HG02610 (cell line): ENCODE data around the gene CNTNAP4.

Source experiments
- ATAC-seq: cut with Tn5 transposase; IDR thresholded peaks from one replicate; pipeline ENCODE4 v1.9.1; 2021; ENCODE audit warnings: mild to moderate bottlenecking, moderate library complexity; ENCODE audit not compliant: unreplicated experiment

Gene CNTNAP4

DNA sequence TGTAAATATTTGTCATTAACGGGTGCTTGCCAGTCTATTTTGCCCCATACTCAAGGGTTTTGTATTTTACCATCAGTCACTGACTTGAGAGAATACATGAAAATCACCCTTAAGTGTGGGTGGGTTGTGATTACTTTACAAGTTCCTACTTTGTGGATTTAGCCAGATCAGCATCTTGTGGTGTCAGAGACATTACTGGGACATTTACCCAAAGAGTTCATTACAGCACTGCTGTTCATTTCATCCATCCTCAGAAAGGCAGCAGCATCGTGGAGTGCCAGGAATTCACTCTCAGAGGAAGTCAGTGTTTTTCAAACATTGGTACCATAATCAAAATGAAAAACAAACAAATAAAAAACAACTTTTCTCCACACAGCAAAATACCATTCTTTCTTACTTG, 110.8 kb downstream of the CNTNAP4 start:
- ATAC-seq, result no peak

GRCh38 chr16:76389126-76389525, 111.9 kb downstream of the CNTNAP4 start:
- ATAC-seq, result no peak

- no peak for ATAC-seq
Observed at GRCh38 chr16:76390476-76390875, 113.3 kb downstream of the CNTNAP4 start.

DNA sequence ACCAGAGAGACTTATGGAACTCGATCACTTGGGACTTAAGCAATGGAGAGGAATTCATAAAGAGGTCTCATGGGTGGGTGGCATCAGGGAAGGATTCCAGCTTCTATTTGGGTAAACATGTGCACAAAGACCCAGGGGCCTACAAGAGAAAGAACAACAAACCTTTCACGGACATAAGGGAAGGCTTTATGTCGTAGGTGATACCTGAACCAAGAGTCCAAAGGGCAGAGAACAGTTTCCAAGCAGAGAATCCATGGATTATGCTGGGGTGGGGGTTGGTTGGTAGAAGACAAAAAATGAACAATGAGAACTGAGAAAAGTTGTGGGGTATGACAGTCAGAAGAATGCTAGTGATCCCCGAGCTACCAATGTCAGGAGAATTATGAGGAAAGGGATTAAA, 119.8 kb downstream of the CNTNAP4 start:
- no peak for ATAC-seq

- ATAC-seq, result no peak
Observed at GRCh38 chr16:76409706-76410105, 132.5 kb downstream of the CNTNAP4 start.

- no peak for ATAC-seq
Observed at GRCh38 chr16:76421571-76421970, 144.4 kb downstream of the CNTNAP4 start.

DNA sequence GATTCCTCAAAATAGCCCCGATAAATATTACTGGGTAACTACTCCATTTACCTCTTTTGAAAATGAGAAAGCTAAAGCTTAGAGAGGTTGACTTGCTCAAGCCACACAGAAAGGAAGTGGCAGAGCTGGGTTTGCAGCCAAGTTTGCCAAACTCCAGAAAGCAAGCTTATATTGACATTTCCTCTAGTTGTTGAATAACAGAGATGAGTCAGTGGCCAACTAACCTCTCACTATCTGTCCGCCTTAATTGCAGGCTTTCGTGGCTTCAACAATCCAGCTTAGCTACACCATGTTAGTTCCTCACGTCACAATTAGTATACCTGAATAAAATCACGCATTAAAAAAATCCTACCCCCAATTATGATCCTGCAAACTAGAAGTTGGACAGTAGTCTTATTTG, 151.7 kb downstream of the CNTNAP4 start:
- ATAC-seq, result no peak

DNA sequence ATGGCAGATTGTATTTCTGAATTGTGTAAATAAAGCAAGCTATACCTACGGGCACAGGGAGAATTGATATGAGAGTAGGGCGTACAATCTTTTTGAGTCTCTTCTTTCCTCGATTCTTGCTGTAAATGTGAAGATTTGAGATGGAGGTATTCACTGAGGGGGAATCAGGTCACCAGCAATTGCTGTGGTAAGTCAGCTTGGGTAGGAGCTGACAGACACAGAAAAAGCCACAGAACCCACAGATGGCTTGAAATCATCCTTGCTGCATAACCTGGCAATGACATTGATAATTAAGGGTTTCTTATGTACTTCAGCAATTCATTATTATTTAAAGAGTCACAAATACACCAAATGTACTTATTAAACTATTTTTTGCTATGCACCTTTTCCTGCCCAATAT, 164.2 kb downstream of the CNTNAP4 start:
- ATAC-seq, result no peak

GRCh38 chr16:76441876-76442275, 164.7 kb downstream of the CNTNAP4 start:
- ATAC-seq, result no peak

GRCh38 chr16:76443973-76444372, 166.8 kb downstream of the CNTNAP4 start:
- ATAC-seq, result no peak

DNA sequence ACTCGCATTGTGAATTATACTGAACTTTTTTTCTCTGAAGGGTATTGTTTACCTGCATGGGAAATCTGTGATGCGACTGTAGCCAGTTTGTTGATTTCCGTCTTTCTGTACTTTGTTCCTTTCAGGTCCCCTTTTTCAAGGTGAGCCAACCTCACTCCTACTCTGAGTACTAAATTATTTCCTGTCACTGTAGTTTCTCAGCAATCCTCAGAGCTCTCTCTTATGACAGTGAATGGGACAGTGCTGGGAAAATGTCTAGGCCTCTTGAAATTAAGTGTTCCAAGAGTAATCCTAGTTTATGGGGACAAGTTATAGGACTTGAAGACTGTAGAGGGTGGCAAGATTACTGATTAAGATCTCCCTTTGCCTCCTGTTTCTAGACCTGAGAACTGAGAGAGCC, 167.6 kb downstream of the CNTNAP4 start:
- ATAC-seq, result no peak

DNA sequence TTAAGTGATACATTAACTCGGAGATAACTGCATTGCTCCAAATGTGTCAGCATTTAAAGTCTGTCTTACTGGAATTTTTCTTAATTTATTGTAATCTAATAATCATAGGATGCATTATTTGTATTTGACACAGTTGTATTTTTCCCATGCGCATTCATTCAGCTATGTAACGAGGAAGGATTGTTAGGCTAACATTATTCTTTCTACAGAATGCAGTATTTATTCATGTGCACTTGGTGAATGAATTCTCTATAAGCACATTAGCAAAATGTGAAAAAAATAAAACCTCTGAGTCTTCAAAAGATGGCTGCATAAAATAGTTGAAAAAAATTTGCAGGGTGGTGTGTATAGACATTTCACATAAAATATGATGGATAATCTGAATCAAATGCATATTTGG, 168.6 kb downstream of the CNTNAP4 start:
- ATAC-seq, result no peak

DNA sequence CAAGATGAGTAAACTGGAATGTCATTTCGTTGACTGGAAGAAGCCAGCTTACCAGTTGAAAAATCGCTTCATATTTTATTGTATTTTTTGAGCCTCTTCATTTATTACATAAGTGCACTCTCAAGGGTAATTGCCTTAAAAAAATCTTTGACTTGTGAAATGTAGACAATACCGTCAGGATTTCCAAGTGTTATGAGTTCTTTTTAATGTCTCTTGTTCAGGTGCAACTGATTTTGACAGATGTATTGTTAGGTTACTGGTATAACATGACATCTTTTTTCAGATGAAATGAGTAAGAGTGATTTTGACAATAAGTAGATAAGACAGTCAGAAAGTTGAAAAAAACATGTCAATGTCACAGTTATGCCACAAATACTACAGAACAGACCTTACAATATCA, 169.1 kb downstream of the CNTNAP4 start:
- no peak for ATAC-seq

DNA sequence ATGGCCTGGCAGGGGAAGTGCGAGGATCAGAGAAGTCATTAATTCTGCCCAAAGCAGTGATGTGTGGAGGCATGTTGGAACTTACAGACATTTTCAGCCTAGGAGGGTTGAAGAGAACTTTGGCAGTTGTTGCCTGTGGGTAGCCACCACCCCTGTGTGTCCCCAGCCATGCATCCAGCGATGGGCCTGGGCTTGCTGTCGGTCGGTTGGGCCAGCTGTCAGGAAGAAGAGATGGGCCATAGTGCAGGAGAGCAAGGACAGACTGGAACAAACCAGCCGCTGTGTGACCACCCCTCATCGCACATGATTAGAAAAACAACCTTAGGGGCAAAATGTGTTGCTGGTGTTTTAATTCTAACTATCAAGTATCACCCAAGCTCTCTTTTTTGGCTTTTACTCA, 173.7 kb downstream of the CNTNAP4 start:
- no peak for ATAC-seq

GRCh38 chr16:76455257-76455656, 178.1 kb downstream of the CNTNAP4 start:
- ATAC-seq, result no peak

DNA sequence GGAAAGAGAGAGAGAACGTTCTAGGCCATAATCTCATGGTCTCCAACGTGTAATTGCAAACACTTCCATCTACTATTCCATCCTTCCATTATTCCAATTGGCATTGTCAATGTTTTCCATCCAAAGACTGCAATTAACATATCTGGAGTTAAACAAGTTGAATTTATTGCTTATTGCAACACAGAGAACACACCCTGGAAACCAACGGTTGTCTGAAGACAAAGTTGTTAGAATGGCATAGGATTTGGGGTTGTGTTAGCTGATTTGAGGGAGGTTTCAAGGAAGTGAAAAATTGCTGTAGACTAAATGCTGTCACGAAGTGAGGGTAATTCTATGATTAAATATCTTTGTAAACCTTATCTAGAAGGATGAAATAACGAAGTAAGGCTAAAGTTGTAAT, 178.8 kb downstream of the CNTNAP4 start:
- ATAC-seq, result no peak

GRCh38 chr16:76459111-76459510, 181.9 kb downstream of the CNTNAP4 start:
- ATAC-seq, result no peak

GRCh38 chr16:76461836-76462235, 184.6 kb downstream of the CNTNAP4 start:
- no peak for ATAC-seq

DNA sequence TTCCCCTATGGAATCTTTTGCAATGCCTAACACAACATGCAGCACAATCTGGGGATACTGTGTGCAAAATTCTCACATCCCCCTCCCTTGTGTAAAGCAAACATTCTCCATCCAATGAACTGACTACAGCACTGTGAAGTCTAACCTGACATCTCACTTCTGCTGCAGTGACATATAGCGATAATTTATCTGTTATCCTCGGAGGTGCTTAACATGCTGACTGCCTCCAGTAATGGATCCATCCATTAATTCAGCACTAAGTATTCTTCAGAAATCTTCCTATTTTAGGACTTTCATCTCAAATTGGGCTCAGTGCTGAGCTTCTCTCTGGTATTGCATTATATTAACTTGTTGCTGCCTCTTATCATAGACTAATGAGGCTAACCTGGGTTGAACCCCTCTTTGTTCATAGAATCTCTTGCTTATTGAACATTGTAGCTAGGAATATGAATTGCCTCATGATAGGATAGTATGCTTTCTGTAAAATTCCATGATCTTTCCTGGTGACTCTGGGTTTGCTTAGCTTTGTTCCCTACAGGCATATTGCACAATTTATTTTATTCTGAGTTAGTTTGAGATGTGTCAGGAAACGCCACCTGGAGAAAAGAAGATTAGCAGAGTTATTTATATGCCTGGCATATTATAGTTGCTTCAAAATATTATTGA, 187.9 kb downstream of the CNTNAP4 start:
- ATAC-seq, result no peak

- ATAC-seq, result no peak
Observed at GRCh38 chr16:76466871-76467270, 189.7 kb downstream of the CNTNAP4 start.

- no peak for ATAC-seq
Observed at GRCh38 chr16:76474048-76474447, 196.8 kb downstream of the CNTNAP4 start.

DNA sequence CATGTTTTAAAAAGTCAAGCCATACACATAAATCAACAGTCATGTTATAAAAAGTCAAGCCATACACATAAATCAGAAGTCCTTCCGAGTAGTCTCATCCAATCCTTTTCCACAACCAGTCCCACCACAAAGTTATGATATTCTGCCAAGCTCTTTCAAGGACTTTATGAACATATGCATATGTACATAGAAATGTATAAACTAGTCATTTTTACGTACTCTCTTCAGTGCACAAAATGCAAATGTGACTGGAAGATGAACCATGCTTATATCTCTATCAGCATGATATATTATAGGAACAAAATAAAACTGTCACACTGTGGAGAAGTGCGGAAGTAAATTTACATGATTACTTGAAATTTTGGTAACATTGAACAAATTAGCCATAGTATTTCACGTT, 200.9 kb downstream of the CNTNAP4 start:
- no peak for ATAC-seq

GRCh38 chr16:76483307-76483909, 206.2 kb downstream of the CNTNAP4 start:
- ATAC-seq, result no peak
